Prostate gland (tissue), 2 donors: ENCODE measurements around the gene C20orf96. TPM values are rescaled to one million over a fixed set of nuclear protein-coding genes. Genes with fewer than 3 reads are reported as not detected.

Experiments used
- DNase-seq: peaks from one replicate; pipeline ENCODE4 v3.0.0-alpha.2; 2019; ENCODE audit warnings: low spot score
- H3K27ac ChIP-seq, 2 donors: fragments of 200-600 bp; sonication (generic); 2 replicates each; pipeline ENCODE4 v1.5.1; 2017 to 2019
- H3K27me3 ChIP-seq: fragments of 200-600 bp; sonication (generic); replicated peaks from 2 replicates; pipeline ENCODE4 v1.5.1; 2019; ENCODE audit not compliant: insufficient read depth
- H3K36me3 ChIP-seq, 2 donors: fragments of 200-600 bp; sonication (generic); 1 replicate in 1 of 2; 2 replicates in 1 of 2; pipeline versions ENCODE4 v1.5.1 to v1.8.1; 2017 to 2019
- H3K4me1 ChIP-seq: fragments of 200-600 bp; sonication (generic); replicated peaks from 2 replicates; pipeline ENCODE4 v1.5.1; 2019
- H3K4me3 ChIP-seq, 2 donors: fragments of 200-600 bp; sonication (generic); 2 replicates each; pipeline ENCODE4 v1.5.1; 2017 to 2019
- H3K9me3 ChIP-seq: fragments of 200-600 bp; sonication (generic); 2 replicates; pipeline ENCODE4 v1.5.1; 2017
- CTCF ChIP-seq, 4 experiments: fragments of 200-600 bp in 2 of 4; fragments of 450-650 bp in 2 of 4; sonication (generic) in 2 of 4; IDR thresholded peaks; 1 replicate in 3 of 4; 2 replicates in 1 of 4; pipeline ENCODE4 v1.5.1; 2016 to 2019; ENCODE audit warnings: antibody characterized with exemption in 4 of 4, mild to moderate bottlenecking in 2 of 4, moderate library complexity in 2 of 4
- POLR2A ChIP-seq: fragments of 450-650 bp; IDR thresholded peaks from one replicate; pipeline ENCODE4 v1.6.1; 2016; ENCODE audit warnings: antibody characterized with exemption, mild to moderate bottlenecking
- POLR2AphosphoS5 ChIP-seq: sonication (generic); formaldehyde crosslinking; IDR thresholded peaks from one replicate; pipeline ENCODE4 v1.6.1; 2017; ENCODE audit warnings: antibody characterized with exemption
- WGBS: methylation state at CpG from one replicate; pipeline ENCODE4 v1.1.5; 2018; 5-methylcytosine and 5-hydroxymethylcytosine counted together
- intact Hi-C: fragments of 100-400 bp; cut with DNase I; formaldehyde crosslinking; loops from one replicate; pipeline ENCODE4 v1.14.2; 2022
- total RNA-seq, 2 donors: library from RNA; depleted of rRNA; stranded (reverse); fragments of >200 nt; gene quantifications; one replicate each; pipeline ENCODE4 v1.1.0, GENCODE V29; 2016

Gene C20orf96
- total RNA-seq, 2 donors from 2014 or later: 4.7 to 16.1 TPM

- intact Hi-C loops: no loop called here
- no peak overlapping the region for H3K27ac ChIP-seq
- H3K9me3 ChIP-seq: no peaks in the 10 kb centered on the region
- no peak for TF ChIP-seq CTCF (IDR thresholded peaks at IDR 0.05)
- no peak for TF ChIP-seq POLR2A
- 68% methylated on average over 3 of the region's 3 CpGs for WGBS
- no peaks in the 10 kb centered on the region for H3K4me1 ChIP-seq
- no peak for DNase-seq
- no peaks in the 10 kb centered on the region for H3K27me3 ChIP-seq
- no peak overlapping the region for H3K4me3 ChIP-seq
- no peaks in the 10 kb centered on the region for H3K36me3 ChIP-seq
These were observed 13.1 kb downstream of the C20orf96 start for GRCh38 chr20:277496-277781.

- H3K9me3 ChIP-seq: no peaks in the 10 kb centered on the region
- H3K27me3 ChIP-seq: no peaks in the 10 kb centered on the region
- H3K36me3 ChIP-seq: no peaks in the 10 kb centered on the region
- TF ChIP-seq POLR2A (no peak), POLR2AphosphoS5 (no peak)
- intact Hi-C loops: no loop called here
- H3K27ac ChIP-seq: no peak overlapping the region
- H3K4me1 ChIP-seq: no peaks in the 10 kb centered on the region
- H3K4me3 ChIP-seq: no peak overlapping the region
- WGBS: 92% methylated on average over 11 of the region's 12 CpGs
- no peak for DNase-seq
These were observed 13.7 kb downstream of the C20orf96 start for GRCh38 chr20:276620-277495.

- H3K4me3 ChIP-seq: no peak overlapping the region
- no peaks in the 10 kb centered on the region for H3K27me3 ChIP-seq
- no peak overlapping the region for H3K27ac ChIP-seq
- DNase-seq: no peak
- intact Hi-C loops: no loop called here
- no peaks in the 10 kb centered on the region for H3K9me3 ChIP-seq
- 93% methylated on average over 7 of the region's 7 CpGs for WGBS
- H3K4me1 ChIP-seq: no peaks in the 10 kb centered on the region
- no peaks in the 10 kb centered on the region for H3K36me3 ChIP-seq
- no peak for TF ChIP-seq POLR2A
- no peak for TF ChIP-seq POLR2AphosphoS5
- no peak for TF ChIP-seq CTCF (IDR thresholded peaks at IDR 0.05)
These were observed 14.8 kb downstream of the C20orf96 start for GRCh38 chr20:275791-276190.

GRCh38 chr20:273884-274283, 16.7 kb downstream of the C20orf96 start:
- H3K27me3 ChIP-seq: no peaks in the 10 kb centered on the region
- intact Hi-C loops: no loop called here
- no peak for TF ChIP-seq POLR2A
- no peak for TF ChIP-seq CTCF (IDR thresholded peaks at IDR 0.05)
- TF ChIP-seq POLR2AphosphoS5: no peak
- no peaks in the 10 kb centered on the region for H3K36me3 ChIP-seq
- no peak overlapping the region for H3K27ac ChIP-seq
- no peak for DNase-seq
- H3K9me3 ChIP-seq: no peaks in the 10 kb centered on the region
- no peaks in the 10 kb centered on the region for H3K4me1 ChIP-seq
- 83% methylated on average over 3 of the region's 3 CpGs for WGBS
- H3K4me3 ChIP-seq: no peak overlapping the region

GRCh38 chr20:272718-273117, 17.8 kb downstream of the C20orf96 start:
- TF ChIP-seq CTCF (IDR thresholded peaks at IDR 0.05) (no peak), POLR2A (no peak), POLR2AphosphoS5 (no peak)
- Histone ChIP-seq H3K27me3 (no peaks in the 10 kb centered on the region), H3K9me3 (no peaks in the 10 kb centered on the region), H3K4me1 (no peaks in the 10 kb centered on the region), H3K4me3 (no peak overlapping the region), H3K27ac (no peak overlapping the region), H3K36me3 (no peaks in the 10 kb centered on the region)
- no peak for DNase-seq
- intact Hi-C loops: no loop called here
